ENCODE measurements around the gene AGAP2.

Gene AGAP2

DNA sequence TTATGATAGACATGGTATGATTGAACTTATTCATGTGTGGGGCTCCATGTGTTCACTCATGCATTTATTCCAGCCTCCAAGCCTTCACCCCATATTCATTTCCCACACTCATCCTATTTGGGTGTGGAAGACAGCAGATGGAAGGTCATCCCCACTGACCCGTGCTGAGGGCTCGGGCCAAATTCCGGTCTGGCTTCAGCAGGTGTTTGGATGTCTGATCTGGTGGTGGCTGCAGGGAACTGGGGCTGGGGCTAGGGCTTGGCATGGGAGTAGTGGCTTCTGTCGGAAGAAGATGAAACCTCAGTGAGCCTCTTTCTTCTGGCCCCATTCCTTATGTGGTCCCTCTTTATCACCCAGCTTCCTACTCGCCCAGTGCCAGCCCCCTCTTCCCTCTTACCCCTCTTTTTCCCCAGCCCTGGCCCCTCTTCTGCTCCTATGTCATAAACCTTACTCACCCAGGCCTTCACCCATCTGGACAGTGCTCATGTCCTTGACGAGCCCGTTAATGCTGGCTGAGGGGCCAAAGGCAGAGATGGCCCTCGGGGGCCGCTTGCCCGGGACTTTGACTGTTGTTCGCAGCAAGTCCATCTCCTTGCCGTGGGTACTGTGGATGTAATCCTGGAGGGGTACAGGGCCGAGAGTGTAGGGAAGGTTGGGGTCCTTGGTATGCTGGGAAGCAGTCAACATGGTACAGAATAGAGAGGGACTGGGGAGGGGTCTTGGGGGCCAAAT lies 8.0 kb downstream of the AGAP2 start:
- no peak for DNase-seq (ENCODE audit: extremely low spot score)
- POLR2A ChIA-PET: no interaction called here
- TF ChIP-seq, protein P1, sequence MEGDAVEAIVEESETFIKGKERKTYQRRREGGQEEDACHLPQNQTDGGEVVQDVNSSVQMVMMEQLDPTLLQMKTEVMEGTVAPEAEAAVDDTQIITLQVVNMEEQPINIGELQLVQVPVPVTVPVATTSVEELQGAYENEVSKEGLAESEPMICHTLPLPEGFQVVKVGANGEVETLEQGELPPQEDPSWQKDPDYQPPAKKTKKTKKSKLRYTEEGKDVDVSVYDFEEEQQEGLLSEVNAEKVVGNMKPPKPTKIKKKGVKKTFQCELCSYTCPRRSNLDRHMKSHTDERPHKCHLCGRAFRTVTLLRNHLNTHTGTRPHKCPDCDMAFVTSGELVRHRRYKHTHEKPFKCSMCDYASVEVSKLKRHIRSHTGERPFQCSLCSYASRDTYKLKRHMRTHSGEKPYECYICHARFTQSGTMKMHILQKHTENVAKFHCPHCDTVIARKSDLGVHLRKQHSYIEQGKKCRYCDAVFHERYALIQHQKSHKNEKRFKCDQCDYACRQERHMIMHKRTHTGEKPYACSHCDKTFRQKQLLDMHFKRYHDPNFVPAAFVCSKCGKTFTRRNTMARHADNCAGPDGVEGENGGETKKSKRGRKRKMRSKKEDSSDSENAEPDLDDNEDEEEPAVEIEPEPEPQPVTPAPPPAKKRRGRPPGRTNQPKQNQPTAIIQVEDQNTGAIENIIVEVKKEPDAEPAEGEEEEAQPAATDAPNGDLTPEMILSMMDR (IDR thresholded peaks at IDR 0.05; ENCODE audit: control extremely low read depth, extremely low read depth, low read depth, missing control alignments): no peak
- CTCF ChIA-PET: interaction anchor here (1.2 to 2.2 kb wide), 2 partner anchors 11 to 28 kb away, joined by 3 to 9 read pairs; no protein-coding TSS in a partner anchor

DNA sequence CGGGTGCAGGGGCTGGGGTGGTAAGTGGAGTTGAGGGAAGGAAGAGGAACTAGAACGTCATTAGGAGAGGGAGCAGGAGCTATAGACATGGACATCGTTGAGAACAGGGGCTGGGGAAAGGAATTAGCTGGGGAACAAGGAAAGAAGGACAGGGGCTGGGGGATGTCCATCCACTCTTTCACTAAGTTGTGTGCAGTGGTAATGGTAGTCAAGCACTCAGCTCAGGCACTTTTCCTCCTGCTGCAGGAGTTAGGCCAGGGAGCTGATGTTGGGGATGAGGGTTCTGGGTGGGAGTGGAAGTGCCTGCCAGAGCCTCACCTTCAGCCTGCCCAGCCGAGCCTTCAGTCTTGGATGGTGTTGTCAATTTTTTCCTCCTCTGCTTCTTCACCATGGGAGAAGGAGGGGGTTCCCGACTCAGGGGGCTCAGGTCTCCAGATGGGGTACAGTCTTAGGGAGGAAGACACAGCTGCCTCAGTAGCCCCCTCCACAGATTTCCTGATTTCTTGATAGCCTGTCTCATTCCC lies 9.2 kb downstream of the AGAP2 start:
- DNase-seq (ENCODE audit: extremely low spot score): peak; percentile 6
- POLR2A ChIA-PET: no interaction called here
- CTCF ChIA-PET: interaction anchor here (1.2 to 1.6 kb wide), 3 partner anchors 12 to 29 kb away, joined by 3 to 5 read pairs (median 3); no protein-coding TSS in a partner anchor

DNA sequence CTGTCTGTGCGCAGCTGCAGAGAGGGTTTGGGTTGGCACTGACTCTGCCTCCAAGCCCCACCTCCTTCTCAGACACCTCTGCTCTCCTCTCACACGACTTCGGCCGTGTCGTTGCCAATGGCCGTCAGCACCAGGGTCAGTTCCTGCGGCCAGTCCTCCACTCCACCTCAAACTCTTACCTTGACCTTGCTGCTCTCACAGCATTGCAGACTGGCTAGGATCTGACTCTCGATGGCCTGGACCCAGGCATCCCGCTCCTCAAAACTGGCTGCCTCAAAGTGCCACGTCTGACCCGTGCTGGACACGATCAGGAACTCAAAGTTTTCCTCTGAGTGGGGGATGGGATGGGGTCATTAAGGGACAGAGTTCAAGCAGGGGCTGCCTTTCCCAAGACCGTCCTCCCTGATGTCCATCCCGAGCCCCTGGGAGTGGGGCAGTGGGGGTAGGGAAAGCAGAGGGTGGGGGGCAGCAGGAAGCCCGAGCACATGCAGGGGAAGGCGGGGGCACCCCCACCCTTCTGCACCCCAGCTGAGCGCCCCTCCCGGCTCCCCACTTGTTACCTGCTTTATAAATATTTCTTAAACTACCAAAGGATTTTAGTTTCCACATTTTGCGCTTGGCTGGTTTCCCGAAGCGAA lies 10.7 kb downstream of the AGAP2 start:
- ChIA-PET POLR2A (no interaction called here), CTCF (interaction anchor here (1.9 kb wide), 1 partner anchor 13 kb away, joined by 4 read pairs; no protein-coding TSS in a partner anchor)
- TF ChIP-seq, protein P1 (IDR thresholded peaks at IDR 0.05; ENCODE audit: control extremely low read depth, extremely low read depth, low read depth, missing control alignments): no peak
- peak; percentile 7 for DNase-seq (ENCODE audit: extremely low spot score)

More for the DNA sequence above, 9.2 kb downstream of the AGAP2 start:
- TF ChIP-seq, protein P1 (IDR thresholded peaks at IDR 0.05; ENCODE audit: control extremely low read depth, extremely low read depth, low read depth, missing control alignments): no peak

DNA sequence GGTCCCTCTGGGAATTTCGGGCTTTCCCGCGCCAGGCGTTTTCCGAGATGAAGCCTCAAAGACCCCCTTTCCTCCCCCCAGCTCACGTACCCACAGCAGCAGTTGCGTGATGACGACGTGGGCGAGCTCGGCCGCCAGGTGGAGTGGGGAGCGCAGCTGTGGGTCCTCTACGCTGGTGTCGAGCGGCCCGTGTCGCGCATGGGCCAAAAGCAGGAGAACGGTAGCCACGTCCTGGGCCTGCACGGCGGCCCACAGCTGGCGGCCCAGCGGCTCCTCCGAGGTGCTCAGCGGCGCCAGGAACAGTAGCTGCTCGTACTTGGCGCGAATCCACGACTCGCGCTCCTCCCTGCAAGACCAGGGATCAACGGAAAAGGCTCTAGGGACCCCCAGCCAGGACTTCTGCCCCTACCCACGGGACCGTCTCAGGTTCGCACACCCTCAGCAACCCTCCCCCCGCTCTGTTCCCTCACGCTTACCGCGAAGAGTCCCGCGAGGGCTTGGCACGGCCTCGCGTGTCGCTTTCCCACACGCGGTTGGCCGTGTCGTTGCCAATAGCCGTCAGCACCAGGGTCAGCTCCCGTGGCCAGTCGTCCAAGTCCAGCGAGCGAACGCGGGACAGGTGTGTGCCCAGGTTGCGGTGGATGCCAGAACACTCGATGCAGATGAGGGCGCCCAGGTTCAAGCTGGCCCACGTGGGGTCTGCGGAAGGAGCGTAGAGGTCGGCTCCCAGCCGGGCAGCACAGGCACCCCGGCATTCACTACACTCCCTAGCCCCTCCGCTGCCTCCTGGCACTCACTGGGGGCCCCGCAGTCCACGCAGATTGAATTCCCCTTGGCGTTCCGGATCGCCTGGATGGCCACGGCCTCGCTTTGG lies 11.4 kb downstream of the AGAP2 start:
- POLR2A ChIA-PET: no interaction called here
- CTCF ChIA-PET: interaction anchor here (1.2 to 1.9 kb wide), 3 partner anchors 8 to 14 kb away, joined by 4 to 5 read pairs (median 5); no protein-coding TSS in a partner anchor
- DNase-seq (ENCODE audit: extremely low spot score): peak; percentile 11
- TF ChIP-seq, protein P1 (IDR thresholded peaks at IDR 0.05; ENCODE audit: control extremely low read depth, extremely low read depth, low read depth, missing control alignments): no peak

DNA sequence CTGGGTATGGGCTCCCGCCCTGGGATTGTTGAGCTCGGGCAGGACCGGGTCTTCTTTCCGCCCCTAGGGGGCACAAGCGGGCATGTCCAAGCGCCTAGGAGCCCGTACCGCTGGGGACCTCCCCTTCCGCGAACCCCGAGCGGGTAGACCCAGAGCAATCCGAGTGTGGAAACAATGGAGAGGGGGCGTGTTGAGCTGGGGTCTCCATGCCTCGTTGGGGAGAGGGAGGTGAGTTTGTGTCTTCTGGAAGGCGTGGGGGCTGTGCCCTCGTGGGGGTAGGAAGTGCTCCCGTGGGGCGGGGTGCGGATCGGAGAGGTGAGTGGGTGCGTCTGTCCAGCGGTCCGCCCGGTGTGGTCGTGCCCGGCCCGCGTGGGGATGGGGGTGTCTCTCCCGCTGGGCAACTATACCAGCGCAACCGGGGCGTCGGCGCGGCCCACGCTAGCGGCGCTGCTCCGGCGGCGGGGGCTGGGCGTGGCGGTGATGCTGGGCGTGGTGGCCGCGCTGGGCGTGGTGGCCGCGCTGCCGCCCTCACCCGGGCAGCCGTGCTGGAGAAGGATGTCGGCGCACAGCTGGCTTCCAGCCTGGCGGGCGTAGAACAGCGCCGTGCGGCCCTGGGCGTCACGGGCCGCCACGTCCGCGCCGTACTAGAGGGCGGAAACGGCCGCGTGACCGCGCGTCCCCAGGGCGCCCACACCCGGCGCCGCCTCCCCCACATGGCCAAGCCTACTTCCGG lies 12.2 kb downstream of the AGAP2 start:
- ChIA-PET CTCF (interaction anchor here (0.7 to 3.0 kb wide), 7 partner anchors 9 to 33 kb away, joined by 3 to 13 read pairs (median 4); partner anchors contain the start of gene OS9), POLR2A (no interaction called here)
- TF ChIP-seq, protein P1 (IDR thresholded peaks at IDR 0.05; ENCODE audit: control extremely low read depth, extremely low read depth, low read depth, missing control alignments): peak; percentile 39
- peak; percentile 16 for DNase-seq (ENCODE audit: extremely low spot score)
